ENCODE data around the gene METTL18.

GRCh38 chr1:169816617-169817016, 21.9 kb upstream of the METTL18 start:
- no peak for TF ChIP-seq TAF1 (IDR thresholded peaks at IDR 0.05; ENCODE audit: low read depth)
- no peak for TF ChIP-seq RAD21 (conservative IDR thresholded peaks at IDR 0.05)
- TF ChIP-seq CTCF (IDR thresholded peaks at IDR 0.05; ENCODE audit: poor library complexity, severe bottlenecking), result no peak
